Neuron (in vitro differentiated cells): ENCODE measurements around the gene PIAS3.
"Not testable (repeated sequence)": the region's sequence is repeated elsewhere in the genome, so short reads cannot be mapped to it uniquely, and the experiment has no call there.

ENCODE experiments used
- H2AFZ ChIP-seq: one replicate; pipeline ENCODE4 v1.6.1; 2013; ENCODE audit warnings: low read depth, mild to moderate bottlenecking, inconsistent platforms, low read length, moderate library complexity
- H3K27me3 ChIP-seq: one replicate; pipeline ENCODE4 v1.6.1; 2013; ENCODE audit warnings: low read length; ENCODE audit not compliant: insufficient read depth
- H3K36me3 ChIP-seq: one replicate; pipeline ENCODE4 v1.6.1; 2013; ENCODE audit warnings: low read length; ENCODE audit not compliant: insufficient read depth
- H3K4me1 ChIP-seq: one replicate; pipeline ENCODE4 v1.6.1; 2013; ENCODE audit warnings: low read length; ENCODE audit not compliant: insufficient read depth
- H3K4me3 ChIP-seq: 2 replicates; pipeline ENCODE4 v1.5.1; 2013; ENCODE audit warnings: mild to moderate bottlenecking, low read length, moderate library complexity
- H3K9me3 ChIP-seq: one replicate; pipeline ENCODE4 v1.6.1; 2013; ENCODE audit warnings: low read length

PIAS3 gene

GRCh38 chr1:145828367-145829026 lies 30.4 kb downstream of the PIAS3 start:
- no peak overlapping the region for H3K4me3 ChIP-seq
- H3K27me3 ChIP-seq = no peaks in the 10 kb centered on the region
- H3K9me3 ChIP-seq = no peaks in the 10 kb centered on the region
- H3K4me1 ChIP-seq = peaks cover 9% of the 10 kb centered on the region
- H2AFZ ChIP-seq = no peak overlapping the region
- peaks cover 72% of the 10 kb centered on the region for H3K36me3 ChIP-seq

- H3K36me3 ChIP-seq = peaks cover 66% of the 10 kb centered on the region
- peaks cover 9% of the 10 kb centered on the region for H3K4me1 ChIP-seq
- H2AFZ ChIP-seq = no peak overlapping the region
- no peaks in the 10 kb centered on the region for H3K9me3 ChIP-seq
- no peak overlapping the region for H3K4me3 ChIP-seq
- no peaks in the 10 kb centered on the region for H3K27me3 ChIP-seq
Measured at GRCh38 chr1:145827966-145828365, 30.9 kb downstream of the PIAS3 start.

GRCh38 chr1:145826030-145826429 lies 32.9 kb downstream of the PIAS3 start:
- H3K9me3 ChIP-seq = no peaks in the 10 kb centered on the region
- peaks cover 9% of the 10 kb centered on the region for H3K4me1 ChIP-seq
- H3K4me3 ChIP-seq = no peak overlapping the region
- peaks cover 50% of the 10 kb centered on the region for H3K36me3 ChIP-seq
- no peak overlapping the region for H2AFZ ChIP-seq
- H3K27me3 ChIP-seq = no peaks in the 10 kb centered on the region

GRCh38 chr1:145824499-145824842 lies 34.4 kb downstream of the PIAS3 start:
- Histone ChIP-seq H2AFZ (peak overlapping the region; percentile 76), H3K4me1 (peaks cover 9% of the 10 kb centered on the region), H3K27me3 (no peaks in the 10 kb centered on the region), H3K9me3 (no peaks in the 10 kb centered on the region), H3K4me3 (peak overlapping the region; percentile 76), H3K36me3 (peaks cover 36% of the 10 kb centered on the region)

- no peaks in the 10 kb centered on the region for H3K9me3 ChIP-seq
- peaks cover 9% of the 10 kb centered on the region for H3K4me1 ChIP-seq
- H3K27me3 ChIP-seq = no peaks in the 10 kb centered on the region
- peaks cover 32% of the 10 kb centered on the region for H3K36me3 ChIP-seq
- peak within 1 kb of the TSS; percentile 76 for H3K4me3 ChIP-seq
- peak within 1 kb of the TSS; percentile 76 for H2AFZ ChIP-seq
Measured at GRCh38 chr1:145823565-145824498, 35.0 kb downstream of the PIAS3 start, which contains the start of the genes POLR3C and RNF115. Gene POLR3C (plus strand): TSS chr1:145824200. CDS start chr1:145825777, 1,577 bp downstream. Gene RNF115 (minus strand): TSS chr1:145824095. CDS start chr1:145823873, 222 bp downstream.

- H3K36me3 ChIP-seq = peaks cover 22% of the 10 kb centered on the region
- H3K27me3 ChIP-seq, H3K4me1 ChIP-seq, H3K9me3 ChIP-seq, H3K4me3 ChIP-seq, H2AFZ ChIP-seq: not testable (repeated sequence)
Measured at GRCh38 chr1:145822779-145823331, 36.0 kb downstream of the PIAS3 start.

GRCh38 chr1:145818095-145818494 lies 40.8 kb downstream of the PIAS3 start:
- H3K27me3 ChIP-seq, H3K36me3 ChIP-seq, H2AFZ ChIP-seq, H3K9me3 ChIP-seq, H3K4me3 ChIP-seq, H3K4me1 ChIP-seq: not testable (repeated sequence)

- H3K4me1 ChIP-seq, H3K36me3 ChIP-seq, H3K4me3 ChIP-seq, H3K27me3 ChIP-seq, H2AFZ ChIP-seq, H3K9me3 ChIP-seq: not testable (repeated sequence)
Measured at GRCh38 chr1:145812977-145813810, 45.7 kb downstream of the PIAS3 start.

- no peaks in the 10 kb centered on the region for H3K9me3 ChIP-seq
- H3K27me3 ChIP-seq = no peaks in the 10 kb centered on the region
- H3K36me3 ChIP-seq = no peaks in the 10 kb centered on the region
- no peak overlapping the region for H3K4me3 ChIP-seq
- H3K4me1 ChIP-seq = peaks cover 9% of the 10 kb centered on the region
- H2AFZ ChIP-seq = no peak overlapping the region
Measured at GRCh38 chr1:145806844-145807243, 52.0 kb downstream of the PIAS3 start.

GRCh38 chr1:145806408-145806807 lies 52.5 kb downstream of the PIAS3 start:
- Histone ChIP-seq H3K4me3 (no peak overlapping the region), H3K36me3 (no peaks in the 10 kb centered on the region), H3K4me1 (peaks cover 9% of the 10 kb centered on the region), H3K27me3 (no peaks in the 10 kb centered on the region), H3K9me3 (no peaks in the 10 kb centered on the region), H2AFZ (no peak overlapping the region)

- Histone ChIP-seq H3K4me3 (no peak overlapping the region), H3K36me3 (no peaks in the 10 kb centered on the region), H3K27me3 (no peaks in the 10 kb centered on the region), H3K4me1 (peaks cover 9% of the 10 kb centered on the region), H2AFZ (no peak overlapping the region), H3K9me3 (no peaks in the 10 kb centered on the region)
Measured at GRCh38 chr1:145805057-145805456, 53.8 kb downstream of the PIAS3 start.

GRCh38 chr1:145804235-145805045 lies 54.4 kb downstream of the PIAS3 start:
- peaks cover 9% of the 10 kb centered on the region for H3K4me1 ChIP-seq
- H3K36me3 ChIP-seq = no peaks in the 10 kb centered on the region
- no peaks in the 10 kb centered on the region for H3K9me3 ChIP-seq
- no peak overlapping the region for H3K4me3 ChIP-seq
- no peaks in the 10 kb centered on the region for H3K27me3 ChIP-seq
- H2AFZ ChIP-seq = no peak overlapping the region
